VCaP (cell line): Measurements from ENCODE around the gene CSTF1.

Source experiments
- H3K27ac ChIP-seq: fragments of 450-650 bp; 2 replicates; pipeline ENCODE4 v1.5.1; 2017
- CTCF ChIP-seq: fragments of 450-650 bp; conservative IDR thresholded peaks from 2 replicates; pipeline ENCODE4 v1.5.1; 2017; ENCODE audit warnings: mild to moderate bottlenecking, moderate library complexity

CSTF1 gene

GRCh38 chr20:56417402-56417801 is 25.0 kb downstream of the CSTF1 start:
- TF ChIP-seq CTCF, result no peak
- H3K27ac ChIP-seq, result no peak overlapping the region

- no peak for TF ChIP-seq CTCF
- H3K27ac ChIP-seq, result no peak overlapping the region; the same call in 1 of the 2 replicates
Measured at GRCh38 chr20:56417911-56418310, 25.5 kb downstream of the CSTF1 start.

- no peak for TF ChIP-seq CTCF
- peak overlapping the region; percentile 45; the same call in 1 of the 2 replicates for H3K27ac ChIP-seq
Measured at GRCh38 chr20:56418385-56418861, 26.0 kb downstream of the CSTF1 start.

- TF ChIP-seq CTCF, result no peak
- no peak overlapping the region for H3K27ac ChIP-seq
Measured at GRCh38 chr20:56420028-56420427, 27.6 kb downstream of the CSTF1 start.

- H3K27ac ChIP-seq, result no peak overlapping the region
- no peak for TF ChIP-seq CTCF
Measured at GRCh38 chr20:56420940-56421688, 28.7 kb downstream of the CSTF1 start.

- no peak overlapping the region for H3K27ac ChIP-seq
- no peak for TF ChIP-seq CTCF
Measured at GRCh38 chr20:56422076-56422823, 29.8 kb downstream of the CSTF1 start.

- TF ChIP-seq CTCF, result no peak
- H3K27ac ChIP-seq, result no peak overlapping the region
Measured at GRCh38 chr20:56422824-56423189, 30.4 kb downstream of the CSTF1 start.
